Activated CD4-positive, alpha-beta T cell treated with anti-CD3 and anti-CD28 coated beads, Interleukin-2, Interleukin-6, amounts not matched to agents 100 ng/mL and 50 ng/mL, durations not matched to agents 16 hours and 8 hours (primary cell): ENCODE measurements around the gene L2HGDH.
"Not testable (repeated sequence)": the region's sequence is repeated elsewhere in the genome, so short reads cannot be mapped to it uniquely, and the experiment has no call there.

Experiments used
- DNase-seq: peaks from one replicate; pipeline ENCODE4 v3.0.0-alpha.2; 2020

L2HGDH gene

GRCh38 chr14:50339178-50339804 lies 27.3 kb upstream of the L2HGDH start:
- DNase-seq = no peak

GRCh38 chr14:50338587-50338986 lies 26.6 kb upstream of the L2HGDH start:
- DNase-seq = no peak

- no peak for DNase-seq
Observed at GRCh38 chr14:50335989-50336824, 24.2 kb upstream of the L2HGDH start.

GRCh38 chr14:50335389-50335788 lies 23.4 kb upstream of the L2HGDH start:
- DNase-seq = no peak

GRCh38 chr14:50334211-50334610 lies 22.2 kb upstream of the L2HGDH start:
- DNase-seq = no peak

- no peak for DNase-seq
Observed at GRCh38 chr14:50333014-50333509, 21.0 kb upstream of the L2HGDH start.

- no peak for DNase-seq
Observed at GRCh38 chr14:50331596-50331995, 19.6 kb upstream of the L2HGDH start.

- DNase-seq = peak; percentile 91
Observed at GRCh38 chr14:50321009-50321660, 9.1 kb upstream of the L2HGDH start.

- peak; percentile 40 for DNase-seq
Observed at GRCh38 chr14:50320283-50320682, 8.3 kb upstream of the L2HGDH start.

GRCh38 chr14:50319721-50320120 lies 7.7 kb upstream of the L2HGDH start:
- no peak for DNase-seq

- no peak for DNase-seq
Observed at GRCh38 chr14:50319293-50319692, 7.3 kb upstream of the L2HGDH start.

- DNase-seq = peak; percentile 19
Observed at GRCh38 chr14:50318031-50318626, 6.1 kb upstream of the L2HGDH start.

GRCh38 chr14:50314098-50314497 lies 2.1 kb upstream of the L2HGDH start:
- DNase-seq = not testable (repeated sequence)

- no peak for DNase-seq
Observed at GRCh38 chr14:50312734-50313054, 665 bp upstream of the L2HGDH start.

- no peak for DNase-seq
Observed at GRCh38 chr14:50311337-50311971, 575 bp downstream of the L2HGDH start.

- no peak for DNase-seq
Observed at GRCh38 chr14:50310445-50310844, 1.6 kb downstream of the L2HGDH start.

GRCh38 chr14:50308363-50308915 lies 3.6 kb downstream of the L2HGDH start:
- DNase-seq = no peak

- DNase-seq = no peak
Observed at GRCh38 chr14:50303744-50304471, 8.1 kb downstream of the L2HGDH start.

- DNase-seq = no peak
Observed at GRCh38 chr14:50301914-50302313, 10.1 kb downstream of the L2HGDH start.

GRCh38 chr14:50299585-50299984 lies 12.4 kb downstream of the L2HGDH start:
- DNase-seq = no peak

GRCh38 chr14:50290306-50290705 lies 21.7 kb downstream of the L2HGDH start:
- DNase-seq = no peak

- no peak for DNase-seq
Observed at GRCh38 chr14:50288146-50288545, 23.9 kb downstream of the L2HGDH start.
